ENCODE results near the gene DAAM1. TPM values are rescaled to one million over a fixed set of nuclear protein-coding genes. Genes with fewer than 3 reads are reported as not detected.

DAAM1 gene
- total and polyA plus RNA-seq, 12 donors, result 7.4 to 37.4 (median 24.9) TPM

DNA sequence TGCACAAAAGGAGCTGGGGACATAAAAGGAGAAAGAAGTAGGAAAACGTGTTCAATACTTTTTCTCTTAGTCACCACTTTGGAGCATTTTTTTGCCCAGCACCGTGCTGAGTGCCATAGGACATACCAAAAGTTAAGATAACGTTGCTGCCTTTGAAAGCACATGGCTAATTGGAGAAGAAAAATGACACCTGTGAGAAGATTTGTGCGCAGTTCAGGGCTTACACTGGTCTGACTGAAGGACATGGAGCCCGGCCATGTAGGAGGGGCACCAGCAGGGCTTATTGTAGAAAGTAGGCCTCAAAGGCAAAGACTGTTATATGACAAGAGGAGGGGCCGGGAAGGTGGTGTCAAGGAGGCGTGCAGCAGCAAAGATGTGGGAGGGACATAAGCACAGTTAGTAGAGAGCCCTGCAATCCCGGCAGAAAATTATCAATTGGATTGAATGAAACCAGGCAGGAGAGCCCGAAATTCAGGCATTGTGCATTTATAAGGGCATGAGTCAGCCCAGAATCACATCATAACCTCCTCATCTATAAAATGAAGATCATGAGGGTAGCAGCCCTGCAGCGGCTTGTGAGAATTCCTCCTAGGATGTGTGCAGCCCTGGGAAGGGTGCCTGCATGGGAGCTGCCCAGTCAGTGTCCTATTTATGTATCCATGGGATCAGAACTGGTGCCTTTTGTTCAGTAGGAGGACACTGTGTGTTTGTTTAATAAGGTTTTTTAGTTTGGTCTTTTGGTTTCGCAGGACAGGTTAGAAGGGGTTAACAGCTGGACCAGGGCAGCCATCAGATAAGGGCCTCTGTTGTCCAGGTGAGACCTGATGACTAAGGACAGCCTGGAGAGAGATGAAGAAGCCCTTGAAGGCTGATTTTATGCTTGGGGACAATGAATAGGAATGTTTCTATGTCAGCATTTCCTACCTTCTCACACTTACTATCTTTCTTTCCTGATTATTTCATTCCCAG, 154.3 kb downstream of the DAAM1 start:
- WGBS, 4 donors, result 86 to 90% (median 88%) methylated on average over 10 to 11 of the region's 11 CpGs
- intact Hi-C loops (cut with DNase I), result no loop called here
- Histone ChIP-seq H3K4me3 (no peak overlapping the region), H3K27me3 (no peaks in the 10 kb centered on the region), H3K4me1 (replicated peaks in 1 of 2) (peaks cover 3 to 20% of the 10 kb centered on the region in 2 donors), H3K27ac (no peak overlapping the region), H3K9me3 (replicated peaks in 1 of 3) (no peaks in the 10 kb centered on the region), H3K36me3 (replicated peaks in 1 of 2) (peaks cover 0 to 18% of the 10 kb centered on the region in 2 donors)
- no peak for DNase-seq
- TF ChIP-seq POLR2A (IDR thresholded peaks at IDR 0.05), result no peak
- TF ChIP-seq, protein P1, sequence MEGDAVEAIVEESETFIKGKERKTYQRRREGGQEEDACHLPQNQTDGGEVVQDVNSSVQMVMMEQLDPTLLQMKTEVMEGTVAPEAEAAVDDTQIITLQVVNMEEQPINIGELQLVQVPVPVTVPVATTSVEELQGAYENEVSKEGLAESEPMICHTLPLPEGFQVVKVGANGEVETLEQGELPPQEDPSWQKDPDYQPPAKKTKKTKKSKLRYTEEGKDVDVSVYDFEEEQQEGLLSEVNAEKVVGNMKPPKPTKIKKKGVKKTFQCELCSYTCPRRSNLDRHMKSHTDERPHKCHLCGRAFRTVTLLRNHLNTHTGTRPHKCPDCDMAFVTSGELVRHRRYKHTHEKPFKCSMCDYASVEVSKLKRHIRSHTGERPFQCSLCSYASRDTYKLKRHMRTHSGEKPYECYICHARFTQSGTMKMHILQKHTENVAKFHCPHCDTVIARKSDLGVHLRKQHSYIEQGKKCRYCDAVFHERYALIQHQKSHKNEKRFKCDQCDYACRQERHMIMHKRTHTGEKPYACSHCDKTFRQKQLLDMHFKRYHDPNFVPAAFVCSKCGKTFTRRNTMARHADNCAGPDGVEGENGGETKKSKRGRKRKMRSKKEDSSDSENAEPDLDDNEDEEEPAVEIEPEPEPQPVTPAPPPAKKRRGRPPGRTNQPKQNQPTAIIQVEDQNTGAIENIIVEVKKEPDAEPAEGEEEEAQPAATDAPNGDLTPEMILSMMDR (IDR thresholded peaks at IDR 0.05), result no peak

DNA sequence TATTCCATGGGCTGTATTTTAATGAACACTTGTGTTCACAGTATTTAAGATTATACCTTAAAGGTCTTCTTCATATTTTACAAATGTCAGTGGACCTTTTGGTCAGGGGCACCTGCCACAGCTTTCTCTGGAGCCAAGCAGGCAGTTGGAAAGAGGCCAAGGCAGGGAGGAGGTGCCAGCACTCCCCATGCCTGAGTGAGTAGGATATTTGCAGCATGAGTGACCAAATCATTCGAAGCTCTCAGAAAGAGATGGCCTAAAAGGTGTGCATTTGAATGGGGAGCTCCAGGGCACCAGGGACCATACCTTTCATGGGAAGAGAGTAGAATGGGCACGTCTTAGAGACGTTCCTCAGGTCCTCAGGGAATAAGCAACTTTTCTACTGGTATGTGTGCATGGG, 155.1 kb downstream of the DAAM1 start:
- WGBS, 4 donors, result 80 to 83% (median 82%) methylated on average over 3 of the region's 3 CpGs
- Histone ChIP-seq H3K27me3 (no peaks in the 10 kb centered on the region), H3K36me3 (replicated peaks in 1 of 2) (peaks cover 0 to 22% of the 10 kb centered on the region in 2 donors), H3K4me1 (replicated peaks in 1 of 2) (peaks cover 0 to 17% of the 10 kb centered on the region in 2 donors), H3K27ac (no peak overlapping the region), H3K9me3 (replicated peaks in 1 of 3) (no peaks in the 10 kb centered on the region), H3K4me3 (no peak overlapping the region)
- DNase-seq, result no peak
- intact Hi-C loops (cut with DNase I), result no loop called here
- TF ChIP-seq, protein P1 (IDR thresholded peaks at IDR 0.05), result no peak
- TF ChIP-seq POLR2A (IDR thresholded peaks at IDR 0.05), result no peak

DNA sequence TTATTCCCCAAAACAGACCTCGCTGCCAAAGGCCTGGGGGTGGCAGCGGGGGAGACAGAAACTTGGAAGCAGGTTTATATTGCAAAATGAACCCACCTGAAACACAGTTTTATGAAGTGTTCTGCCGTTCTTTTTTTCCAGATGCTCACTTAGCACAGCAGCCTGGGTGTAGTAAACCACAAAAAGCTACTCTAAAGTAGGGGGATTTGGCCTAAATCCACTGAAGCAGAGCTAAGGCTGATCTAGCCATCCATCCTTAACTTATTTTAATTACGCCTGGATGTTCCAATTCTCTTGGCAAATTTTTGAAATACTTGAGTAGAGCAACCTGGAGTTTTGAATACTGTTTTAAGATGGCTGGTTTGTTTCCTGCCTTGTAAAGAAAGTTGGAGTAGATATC, 155.5 kb downstream of the DAAM1 start:
- H3K27me3 ChIP-seq, result no peaks in the 10 kb centered on the region
- H3K4me1 ChIP-seq (replicated peaks in 1 of 2), result peaks cover 0 to 20% of the 10 kb centered on the region in 2 donors
- no peak for DNase-seq
- no peak overlapping the region for H3K4me3 ChIP-seq
- H3K36me3 ChIP-seq (replicated peaks in 1 of 2), result peaks cover 0 to 22% of the 10 kb centered on the region in 2 donors
- intact Hi-C loops (cut with DNase I), result no loop called here
- TF ChIP-seq, protein P1 (IDR thresholded peaks at IDR 0.05), result no peak
- TF ChIP-seq POLR2A (IDR thresholded peaks at IDR 0.05), result no peak
- no peaks in the 10 kb centered on the region for H3K9me3 ChIP-seq (replicated peaks in 1 of 3)
- H3K27ac ChIP-seq, result no peak overlapping the region
- 84 to 92% (median 90%) methylated on average over 4 of the region's 4 CpGs for WGBS, 4 donors

DNA sequence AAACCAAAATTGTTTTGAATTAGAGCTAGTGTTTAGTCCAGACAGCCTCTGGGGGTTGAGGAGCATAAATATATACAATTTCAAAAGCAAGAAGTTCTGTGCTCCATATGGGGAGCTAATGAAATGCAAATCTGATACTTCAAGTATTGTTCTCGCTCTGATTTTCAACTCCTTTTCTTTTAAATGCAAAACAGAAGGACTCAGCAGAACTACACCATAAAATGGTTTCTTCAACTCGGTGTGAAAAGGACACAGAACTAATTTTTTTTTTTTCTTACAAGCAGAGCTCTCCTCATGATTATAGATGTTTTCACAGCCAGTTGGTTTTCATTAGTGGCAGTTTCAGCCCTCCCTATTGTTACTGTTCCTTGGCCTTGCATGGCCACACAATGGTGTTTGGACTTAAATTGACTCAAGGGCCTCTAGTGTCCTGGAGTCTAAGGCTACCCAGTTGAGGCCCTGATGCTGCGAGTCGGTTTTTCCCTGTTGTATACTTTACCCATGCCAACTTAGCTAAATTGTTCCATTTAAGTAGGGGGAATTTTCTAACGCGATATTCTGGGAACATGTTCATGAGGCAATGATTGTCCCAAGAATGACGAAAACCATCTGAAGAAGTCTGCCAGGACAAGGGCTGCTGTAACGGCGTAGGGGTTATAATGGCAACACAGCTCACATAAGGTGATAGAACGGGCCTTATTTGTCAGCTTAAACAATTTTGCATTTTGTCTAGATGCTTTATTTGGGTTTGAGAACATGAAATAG, 156.4 kb downstream of the DAAM1 start:
- TF ChIP-seq POLR2A (IDR thresholded peaks at IDR 0.05), result no peak
- TF ChIP-seq, protein P1 (IDR thresholded peaks at IDR 0.05), result no peak
- H3K27ac ChIP-seq, result no peak overlapping the region
- no peak overlapping the region for H3K4me3 ChIP-seq
- H3K4me1 ChIP-seq (replicated peaks in 1 of 2), result peaks cover 0 to 26% of the 10 kb centered on the region in 2 donors
- DNase-seq, result no peak
- WGBS, 4 donors, result 93 to 95% (median 95%) methylated on average over 10 of the region's 10 CpGs
- H3K27me3 ChIP-seq, result no peaks in the 10 kb centered on the region
- no peaks in the 10 kb centered on the region for H3K9me3 ChIP-seq (replicated peaks in 1 of 3)
- peaks cover 0 to 21% of the 10 kb centered on the region in 2 donors for H3K36me3 ChIP-seq (replicated peaks in 1 of 2)
- intact Hi-C loops (cut with DNase I), result no loop called here
